OCI-LY3 (cell line): ENCODE data around the gene SERPINF2.
"Not testable (repeated sequence)": the region's sequence is repeated elsewhere in the genome, so short reads cannot be mapped to it uniquely, and the experiment has no call there.

Source experiments
- H2AFZ ChIP-seq: fragments of 200-600, 300-600 bp; shearing (Covaris generic); 2 replicates; pipeline ENCODE4 v1.6.0; 2014; ENCODE audit warnings: antibody characterized with exemption, low read depth, low read length
- H3K27ac ChIP-seq: fragments of 200-600, 300-600 bp; sonication (generic); 2 replicates; pipeline ENCODE4 v1.5.1; 2014; ENCODE audit warnings: mild to moderate bottlenecking, low read length, moderate library complexity, mixed read lengths
- H3K27me3 ChIP-seq: fragments of 200-600, 300-600 bp; sonication (generic); 2 replicates; pipeline ENCODE4 v1.6.1; 2014; ENCODE audit warnings: low read depth, low read length, mixed read lengths
- H3K36me3 ChIP-seq: fragments of 200-600, 300-600 bp; sonication (generic); replicated peaks from 2 replicates; pipeline ENCODE3; 2014; ENCODE audit warnings: low read depth, low read length, mixed read lengths
- H3K4me1 ChIP-seq: fragments of 300-600, 200-600 bp; sonication (generic); 2 replicates; pipeline ENCODE4 v1.6.1; 2014; ENCODE audit warnings: low read length, mixed read lengths
- H3K4me2 ChIP-seq: fragments of 200-600, 300-600 bp; sonication (generic); 2 replicates; pipeline ENCODE4 v1.6.1; 2014; ENCODE audit warnings: low read length, mixed read lengths
- H3K4me3 ChIP-seq: fragments of 300-600, 200-600 bp; sonication (generic); 2 replicates; pipeline ENCODE4 v1.5.1; 2014; ENCODE audit warnings: antibody characterized with exemption, mild to moderate bottlenecking, low read length, moderate library complexity
- H3K79me2 ChIP-seq: fragments of 300-600, 200-600 bp; shearing (Covaris generic); 2 replicates; pipeline ENCODE4 v1.6.1; 2014; ENCODE audit warnings: mild to moderate bottlenecking, low read length, mixed read lengths
- H3K9ac ChIP-seq: fragments of 300-600, 200-600 bp; shearing (Covaris generic); 2 replicates; pipeline ENCODE4 v1.6.0; 2014; ENCODE audit warnings: mild to moderate bottlenecking, low read length, moderate library complexity
- H3K9me3 ChIP-seq: fragments of 200-600, 300-600 bp; shearing (Covaris generic); 2 replicates; pipeline ENCODE4 v1.6.1; 2014; ENCODE audit warnings: low read length, mixed read lengths; ENCODE audit not compliant: insufficient read depth
- H4K20me1 ChIP-seq: fragments of 200-600, 300-600 bp; sonication (generic); 2 replicates; pipeline ENCODE4 v1.6.1; 2016; ENCODE audit warnings: low read length, mixed read lengths; ENCODE audit not compliant: insufficient read depth
- CTCF ChIP-seq: fragments of 200-600, 300-600 bp; sonication (generic); IDR thresholded peaks from 2 replicates; pipeline ENCODE4 v1.5.1; 2014; ENCODE audit warnings: antibody characterized with exemption, low read length, low read depth
- EZH2phosphoT487 ChIP-seq: fragments of 200-600 bp; shearing (Covaris generic); IDR thresholded peaks from 2 replicates; pipeline ENCODE4 v1.6.1; 2018; ENCODE audit warnings: antibody characterized with exemption, mixed run types, low read depth

SERPINF2 gene

GRCh38 chr17:1767358-1767757 is 24.7 kb downstream of the SERPINF2 start:
- no peaks in the 10 kb centered on the region for H3K27me3 ChIP-seq
- H3K4me1 ChIP-seq = peaks cover 48% of the 10 kb centered on the region
- no peak overlapping the region for H2AFZ ChIP-seq
- H3K9me3 ChIP-seq = no peaks in the 10 kb centered on the region
- H3K79me2 ChIP-seq = no peaks in the 10 kb centered on the region
- H3K36me3 ChIP-seq = no peaks in the 10 kb centered on the region
- TF ChIP-seq EZH2phosphoT487 = no peak
- no peak for TF ChIP-seq CTCF
- no peak overlapping the region for H3K4me3 ChIP-seq
- H3K27ac ChIP-seq = no peak overlapping the region
- no peak overlapping the region for H3K4me2 ChIP-seq
- H4K20me1 ChIP-seq = no peaks in the 10 kb centered on the region
- H3K9ac ChIP-seq = no peak overlapping the region

GRCh38 chr17:1769822-1770477 is 27.3 kb downstream of the SERPINF2 start:
- H3K4me3 ChIP-seq = peak overlapping the region; percentile 44
- H3K9me3 ChIP-seq = no peaks in the 10 kb centered on the region
- no peaks in the 10 kb centered on the region for H3K79me2 ChIP-seq
- H4K20me1 ChIP-seq = no peaks in the 10 kb centered on the region
- H3K27ac ChIP-seq = peak overlapping the region; percentile 13
- peaks cover 29% of the 10 kb centered on the region for H3K4me1 ChIP-seq
- no peaks in the 10 kb centered on the region for H3K36me3 ChIP-seq
- peak overlapping the region; percentile 40; the same call in 1 of the 2 replicates for H3K9ac ChIP-seq
- H3K4me2 ChIP-seq = peak overlapping the region; percentile 69
- no peak for TF ChIP-seq EZH2phosphoT487
- no peak for TF ChIP-seq CTCF
- peak overlapping the region; percentile 77 for H2AFZ ChIP-seq
- H3K27me3 ChIP-seq = no peaks in the 10 kb centered on the region

- not testable (repeated sequence) for H3K79me2 ChIP-seq, H3K27me3 ChIP-seq, H3K27ac ChIP-seq, H3K9me3 ChIP-seq, H3K36me3 ChIP-seq, H3K4me3 ChIP-seq, H3K4me2 ChIP-seq, H4K20me1 ChIP-seq, H2AFZ ChIP-seq, H3K9ac ChIP-seq
- peaks cover 29% of the 10 kb centered on the region for H3K4me1 ChIP-seq
Observed at GRCh38 chr17:1773000-1773695, 30.5 kb downstream of the SERPINF2 start.

GRCh38 chr17:1773696-1774181 is 31.1 kb downstream of the SERPINF2 start:
- no peak for TF ChIP-seq EZH2phosphoT487
- TF ChIP-seq CTCF = no peak
- Histone ChIP-seq H3K4me2 (no peak overlapping the region), H3K9ac (no peak overlapping the region), H3K27ac (no peak overlapping the region), H3K4me1 (peaks cover 29% of the 10 kb centered on the region), H4K20me1 (no peaks in the 10 kb centered on the region), H3K79me2 (no peaks in the 10 kb centered on the region), H2AFZ (no peak overlapping the region), H3K9me3 (no peaks in the 10 kb centered on the region), H3K27me3 (no peaks in the 10 kb centered on the region), H3K4me3 (no peak overlapping the region), H3K36me3 (no peaks in the 10 kb centered on the region)
